GM12892 (cell line): ENCODE measurements around the gene RNF4.

Source experiments
- POLR2A ChIP-seq: IDR thresholded peaks from 2 replicates; pipeline ENCODE4 v1.6.1; 2011; ENCODE audit warnings: low read depth, low read length, control low read depth
- TAF1 ChIP-seq: IDR thresholded peaks from 2 replicates; pipeline ENCODE4 v1.6.1; 2011; ENCODE audit warnings: low read depth, mild to moderate bottlenecking, control low read depth, low read length, borderline replicate concordance

- TF ChIP-seq POLR2A (no peak), TAF1 (no peak)
These were observed 24.1 kb downstream of the RNF4 start for GRCh38 chr4:2492970-2493369.
